ENCODE results near the gene KRT77.

GRCh38 chr12:52663420-52663819, 39.9 kb downstream of the KRT77 start:
- TF ChIP-seq, protein P1, sequence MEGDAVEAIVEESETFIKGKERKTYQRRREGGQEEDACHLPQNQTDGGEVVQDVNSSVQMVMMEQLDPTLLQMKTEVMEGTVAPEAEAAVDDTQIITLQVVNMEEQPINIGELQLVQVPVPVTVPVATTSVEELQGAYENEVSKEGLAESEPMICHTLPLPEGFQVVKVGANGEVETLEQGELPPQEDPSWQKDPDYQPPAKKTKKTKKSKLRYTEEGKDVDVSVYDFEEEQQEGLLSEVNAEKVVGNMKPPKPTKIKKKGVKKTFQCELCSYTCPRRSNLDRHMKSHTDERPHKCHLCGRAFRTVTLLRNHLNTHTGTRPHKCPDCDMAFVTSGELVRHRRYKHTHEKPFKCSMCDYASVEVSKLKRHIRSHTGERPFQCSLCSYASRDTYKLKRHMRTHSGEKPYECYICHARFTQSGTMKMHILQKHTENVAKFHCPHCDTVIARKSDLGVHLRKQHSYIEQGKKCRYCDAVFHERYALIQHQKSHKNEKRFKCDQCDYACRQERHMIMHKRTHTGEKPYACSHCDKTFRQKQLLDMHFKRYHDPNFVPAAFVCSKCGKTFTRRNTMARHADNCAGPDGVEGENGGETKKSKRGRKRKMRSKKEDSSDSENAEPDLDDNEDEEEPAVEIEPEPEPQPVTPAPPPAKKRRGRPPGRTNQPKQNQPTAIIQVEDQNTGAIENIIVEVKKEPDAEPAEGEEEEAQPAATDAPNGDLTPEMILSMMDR (IDR thresholded peaks at IDR 0.05): no peak
- no peak for TF ChIP-seq SOX15 (CRISPR knock-in tag; IDR thresholded peaks at IDR 0.05)
- TF ChIP-seq, protein P2, sequence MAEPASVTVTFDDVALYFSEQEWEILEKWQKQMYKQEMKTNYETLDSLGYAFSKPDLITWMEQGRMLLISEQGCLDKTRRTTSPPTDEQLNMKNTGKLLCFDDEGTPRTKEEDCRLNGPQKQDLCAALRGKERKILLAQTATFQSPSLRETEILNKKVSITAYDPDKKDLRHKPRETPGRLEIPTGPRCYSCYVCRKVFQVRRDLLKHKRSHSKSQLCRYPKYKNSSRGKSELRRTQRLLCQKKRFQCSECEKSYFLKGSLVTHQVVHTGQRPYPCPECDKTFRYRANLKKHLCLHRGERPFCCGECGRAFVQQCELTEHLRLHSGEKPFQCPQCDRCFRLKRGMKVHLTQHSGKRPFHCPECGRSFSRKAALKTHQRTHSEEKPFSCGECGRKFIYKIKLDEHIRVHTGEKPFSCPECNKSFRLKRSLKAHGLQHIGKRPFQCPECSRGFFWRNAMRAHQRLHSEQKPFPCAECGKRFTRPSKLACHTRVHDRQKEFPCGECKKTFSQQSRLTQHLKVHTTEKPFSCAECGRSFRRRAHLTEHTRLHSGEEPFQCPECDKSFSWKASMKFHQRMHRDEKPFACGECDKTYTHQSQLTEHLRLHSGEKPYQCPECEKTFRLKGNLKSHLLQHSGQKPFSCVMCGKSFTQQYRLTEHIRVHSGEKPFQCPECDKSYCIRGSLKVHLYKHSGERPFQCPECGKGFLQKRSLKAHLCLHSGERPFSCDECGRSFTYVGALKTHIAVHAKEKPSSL (CRISPR knock-in tag; conservative IDR thresholded peaks at IDR 0.05): no peak
- TF ChIP-seq NR1H2 (CRISPR knock-in tag; IDR thresholded peaks at IDR 0.05): no peak
- no peak for TF ChIP-seq JUN (CRISPR knock-in tag; IDR thresholded peaks at IDR 0.05)
- no peak for TF ChIP-seq USF2 (CRISPR knock-in tag; IDR thresholded peaks at IDR 0.05)
- no peak for TF ChIP-seq MLX (CRISPR knock-in tag; IDR thresholded peaks at IDR 0.05)
- TF ChIP-seq MYBL2 (CRISPR knock-in tag; IDR thresholded peaks at IDR 0.05): no peak
- no peak for TF ChIP-seq MXD4 (CRISPR knock-in tag; IDR thresholded peaks at IDR 0.05; ENCODE audit: borderline replicate concordance)

Data from WTC11 (cell line).